PC-3 (cell line): ENCODE data around the gene SEMA3A. TPM values are rescaled to one million over a fixed set of nuclear protein-coding genes. Genes with fewer than 3 reads are reported as not detected.

ENCODE experiments used
- ATAC-seq: fragments of 200-7000 bp; cut with Tn5 transposase; 2 replicates; pipeline ENCODE4 v1.9.1; 2020; ENCODE audit warnings: mild to moderate bottlenecking, moderate library complexity
- BruUV-seq: library from RNA; stranded (reverse); fragments of 400-500 nt; replicated peaks from 2 replicates; lab custom pipeline; 2021; lab: Mats Ljungman, UMichigan
- CTCF ChIA-PET: fragments of 300-600 bp; sonication (Branson Sonifier 250); formaldehyde crosslinking; loops from one replicate; lab custom pipeline; 2022; ENCODE audit warnings: antibody characterized with exemption; lab: Charles Lee
- POLR2A ChIA-PET: fragments of 300-600 bp; sonication (Branson Sonifier 250); formaldehyde crosslinking; loops from one replicate; lab custom pipeline; 2022; ENCODE audit warnings: antibody characterized with exemption; ENCODE audit not compliant: unreplicated experiment; lab: Charles Lee
- DNase-seq: peaks from one replicate; pipeline ENCODE4 v3.0.0-alpha.2; 2015
- H2AFZ ChIP-seq: fragments of 300-600 bp; sonication (generic); 2 replicates; pipeline ENCODE4 v1.6.0; 2016; ENCODE audit warnings: antibody characterized with exemption, low read length
- H3F3A ChIP-seq: fragments of 300-600 bp; sonication (generic); one replicate; pipeline ENCODE4 v1.6.0; 2017; ENCODE audit warnings: antibody characterized with exemption, low read length, control low read depth, mild to moderate bottlenecking; ENCODE audit not compliant: unreplicated experiment
- H3K27ac ChIP-seq: fragments of 300-600 bp; sonication (generic); 2 replicates; pipeline ENCODE4 v1.5.1; 2016; ENCODE audit warnings: mild to moderate bottlenecking, low read length
- H3K27me3 ChIP-seq: fragments of 300-600 bp; sonication (generic); 2 replicates; pipeline ENCODE4 v1.6.1; 2016; ENCODE audit warnings: low read length, mixed read lengths
- H3K36me3 ChIP-seq: fragments of 300-600 bp; sonication (generic); 2 replicates; pipeline ENCODE4 v1.6.1; 2016; ENCODE audit warnings: low read depth, mixed run types, low read length, mixed read lengths
- H3K4me1 ChIP-seq: fragments of 300-600 bp; sonication (generic); 2 replicates; pipeline ENCODE4 v1.5.1; 2016; ENCODE audit warnings: low read length; ENCODE audit not compliant: insufficient read depth
- H3K4me2 ChIP-seq: fragments of 300-600 bp; sonication (generic); 2 replicates; pipeline ENCODE4 v1.6.0; 2016; ENCODE audit warnings: low read length
- H3K4me3 ChIP-seq: fragments of 300-600 bp; sonication (generic); 2 replicates; pipeline ENCODE4 v1.5.1; 2016; ENCODE audit warnings: mild to moderate bottlenecking, low read length, mixed read lengths
- H3K79me2 ChIP-seq: fragments of 300-600 bp; sonication (generic); 2 replicates; pipeline ENCODE4 v1.6.1; 2017; ENCODE audit warnings: low read length, mixed read lengths
- H3K9ac ChIP-seq: fragments of 300-600 bp; sonication (generic); 2 replicates; pipeline ENCODE4 v1.6.0; 2016; ENCODE audit warnings: mild to moderate bottlenecking, low read length
- H3K9me2 ChIP-seq: fragments of 300-600 bp; sonication (generic); replicated peaks from 2 replicates; pipeline ENCODE4 v1.6.1; 2016; ENCODE audit warnings: mixed run types, low read length, mixed read lengths
- H3K9me3 ChIP-seq: fragments of 300-600 bp; sonication (generic); 2 replicates; pipeline ENCODE4 v1.6.1; 2016; ENCODE audit warnings: low read length, mixed read lengths
- H4K20me1 ChIP-seq: fragments of 300-600 bp; sonication (generic); 2 replicates; pipeline ENCODE4 v1.6.1; 2016; ENCODE audit warnings: low read length, mixed read lengths
- CTCF ChIP-seq: fragments of 300-600 bp; sonication (generic); conservative IDR thresholded peaks from 2 replicates; pipeline ENCODE4 v1.5.1; 2017; ENCODE audit warnings: antibody characterized with exemption, low read depth, mild to moderate bottlenecking, low read length
- EZH2 ChIP-seq: fragments of 300-600 bp; sonication (generic); IDR thresholded peaks from one replicate; pipeline ENCODE4 v1.6.1; 2017; ENCODE audit warnings: antibody characterized with exemption, mild to moderate bottlenecking, low read length; ENCODE audit not compliant: unreplicated experiment
- EZH2phosphoT487 ChIP-seq: fragments of 300-600 bp; sonication (generic); IDR thresholded peaks from 2 replicates; pipeline ENCODE4 v1.6.1; 2018; ENCODE audit warnings: mild to moderate bottlenecking, antibody characterized with exemption, low read length, borderline replicate concordance
- intact Hi-C: fragments of 100-400 bp; cut with micrococcal nuclease; formaldehyde crosslinking; loops from 2 replicates; pipeline ENCODE4 v1.9.0; 2023
- total RNA-seq: library from RNA; depleted of rRNA; stranded (reverse); fragments of >200 nt; gene quantifications from 2 replicates; pipeline ENCODE4 v1.2.3, GENCODE V29; 2014

The SEMA3A gene
- total RNA-seq, 1 experiment from 2014 or later = 16.9 TPM

GRCh38 chr7:83957333-83957732 is 237.3 kb downstream of the SEMA3A start:
- intact Hi-C loops = no loop called here
- H3K27ac ChIP-seq = no peak overlapping the region
- no peaks in the 10 kb centered on the region for H3K9me3 ChIP-seq
- H3K27me3 ChIP-seq = no peaks in the 10 kb centered on the region
- no peak overlapping the region for H3K9ac ChIP-seq
- ChIA-PET CTCF (no interaction called here), POLR2A (interaction anchor here (0.6 kb wide), 1 partner anchor 23 kb away, joined by 3 read pairs; no protein-coding TSS in a partner anchor)
- TF ChIP-seq EZH2 = no peak
- TF ChIP-seq CTCF = no peak
- no peak for TF ChIP-seq EZH2phosphoT487
- no peak overlapping the region for H2AFZ ChIP-seq
- H3F3A ChIP-seq = no peaks in the 10 kb centered on the region
- no peaks in the 10 kb centered on the region for H3K4me1 ChIP-seq
- no peaks in the 10 kb centered on the region for H4K20me1 ChIP-seq
- ATAC-seq (no peak), DNase-seq (no peak)
- no peaks in the 10 kb centered on the region for H3K9me2 ChIP-seq
- no peaks in the 10 kb centered on the region for H3K79me2 ChIP-seq
- no peak overlapping the region for H3K4me2 ChIP-seq
- H3K4me3 ChIP-seq = no peak overlapping the region
- BruUV-seq = no TSS peak
- H3K36me3 ChIP-seq = peaks cover 3% of the 10 kb centered on the region; the same call in 1 of the 2 replicates

- intact Hi-C loops = no loop called here
- Histone ChIP-seq H3K79me2 (no peaks in the 10 kb centered on the region), H3K4me1 (no peaks in the 10 kb centered on the region), H3K4me3 (no peak overlapping the region), H3K36me3 (peaks cover under 1% of the 10 kb centered on the region; the same call in 1 of the 2 replicates), H3K4me2 (no peak overlapping the region), H3K9me3 (no peaks in the 10 kb centered on the region), H3K9me2 (no peaks in the 10 kb centered on the region), H4K20me1 (no peaks in the 10 kb centered on the region), H3K9ac (no peak overlapping the region), H3F3A (no peaks in the 10 kb centered on the region), H2AFZ (no peak overlapping the region), H3K27me3 (no peaks in the 10 kb centered on the region), H3K27ac (no peak overlapping the region)
- ChIA-PET POLR2A (no interaction called here), CTCF (no interaction called here)
- no peak for TF ChIP-seq CTCF
- TF ChIP-seq EZH2phosphoT487 = no peak
- no peak for TF ChIP-seq EZH2
- no peak for DNase-seq
- 0 out of 2 replicates have a peak, but pooled peaks have one; percentile 22 for ATAC-seq
- BruUV-seq = no TSS peak
Measured at GRCh38 chr7:83956104-83956503, 238.5 kb downstream of the SEMA3A start.

- no peak overlapping the region for H3K9ac ChIP-seq
- H3K4me3 ChIP-seq = no peak overlapping the region
- H3K4me1 ChIP-seq = no peaks in the 10 kb centered on the region
- ChIA-PET CTCF (no interaction called here), POLR2A (no interaction called here)
- H3K27ac ChIP-seq = no peak overlapping the region
- no peak overlapping the region for H2AFZ ChIP-seq
- no peaks in the 10 kb centered on the region for H3K27me3 ChIP-seq
- intact Hi-C loops = no loop called here
- no peaks in the 10 kb centered on the region for H3K79me2 ChIP-seq
- no TSS peak for BruUV-seq
- H3F3A ChIP-seq = no peaks in the 10 kb centered on the region
- no peaks in the 10 kb centered on the region for H3K36me3 ChIP-seq
- TF ChIP-seq EZH2phosphoT487 (no peak), EZH2 (no peak), CTCF (no peak)
- DNase-seq = no peak
- H3K9me3 ChIP-seq = no peaks in the 10 kb centered on the region
- H3K9me2 ChIP-seq = no peaks in the 10 kb centered on the region
- no peak for ATAC-seq
- no peaks in the 10 kb centered on the region for H4K20me1 ChIP-seq
- H3K4me2 ChIP-seq = no peak overlapping the region
Measured at GRCh38 chr7:83952236-83952635, 242.4 kb downstream of the SEMA3A start.
